Upper lobe of left lung (tissue), 4 donors: ENCODE results near the gene MACC1.

ENCODE experiments used
- CTCF ChIP-seq, 6 experiments: fragments of 450-650 bp in 4 of 6; fragments of 200-600 bp in 2 of 6; sonication (generic) in 2 of 6; IDR thresholded peaks; one replicate each; pipeline ENCODE4 v1.5.1; 2016 to 2019; ENCODE audit warnings: antibody characterized with exemption in 6 of 6
- EP300 ChIP-seq, 4 donors: sonication (generic); formaldehyde crosslinking; IDR thresholded peaks; one replicate each; pipeline ENCODE4 v1.5.1; 2017; ENCODE audit warnings: antibody characterized with exemption in 4 of 4, control low read depth in 2 of 4
- POLR2A ChIP-seq, 4 donors: fragments of 450-650 bp; IDR thresholded peaks; one replicate each; pipeline ENCODE4 v1.5.1; 2016 to 2017; ENCODE audit warnings: antibody characterized with exemption in 4 of 4, mild to moderate bottlenecking in 2 of 4
- POLR2AphosphoS5 ChIP-seq, 2 donors: sonication (generic); formaldehyde crosslinking; IDR thresholded peaks; one replicate each; pipeline ENCODE4 v1.5.1; 2017; ENCODE audit warnings: antibody characterized with exemption in 2 of 2

DNA sequence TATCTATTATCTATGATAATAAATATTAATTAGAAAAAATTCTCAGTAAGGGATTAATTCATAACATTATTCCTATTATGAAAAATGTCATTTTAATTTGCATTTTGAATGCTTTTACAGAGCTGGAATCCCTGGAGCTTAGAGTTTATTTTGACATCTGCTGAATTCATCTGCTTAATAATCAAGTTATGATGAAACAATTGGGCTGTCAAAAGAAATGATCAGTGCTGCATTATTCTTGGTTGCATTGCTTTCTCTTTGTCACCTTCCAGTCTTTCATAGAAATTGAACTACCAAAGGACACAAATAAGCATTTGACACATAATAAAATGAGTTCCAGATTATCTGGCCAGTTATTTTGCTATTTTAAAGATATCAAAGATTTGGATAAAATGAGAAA is 40.0 kb upstream of the MACC1 start:
- TF ChIP-seq POLR2AphosphoS5 (IDR thresholded peaks at IDR 0.05) (no peak), CTCF (IDR thresholded peaks at IDR 0.05) (no peak), POLR2A (IDR thresholded peaks at IDR 0.05) (no peak), EP300 (IDR thresholded peaks at IDR 0.05) (no peak)
